Spleen (tissue), 11 donors: Measurements from ENCODE around the gene PSME3IP1. TPM values are rescaled to one million over a fixed set of nuclear protein-coding genes. Genes with fewer than 3 reads are reported as not detected.

ENCODE experiments used
- DNase-seq: peaks from one replicate; pipeline ENCODE4 v3.0.0-alpha.2; 2020
- H3K27ac ChIP-seq, 8 donors: fragments of 200-600 bp; sonication (generic) in 7 of 8; 1 replicate in 4 of 8; 2 replicates in 4 of 8; pipeline versions ENCODE4 v1.5.0 to v1.8.0; 2016 to 2021; ENCODE audit warnings: inconsistent platforms in 4 of 8, mild to moderate bottlenecking in 4 of 8, moderate library complexity in 1 of 8
- H3K27me3 ChIP-seq, 7 donors: fragments of 200-600 bp; sonication (generic) in 6 of 7; replicated peaks in 1 of 7; 1 replicate in 4 of 7; 2 replicates in 3 of 7; pipeline versions ENCODE4 v1.5.0 to v1.8.0; 2016 to 2021; ENCODE audit warnings: inconsistent platforms in 3 of 7, mild to moderate bottlenecking in 1 of 7
- H3K36me3 ChIP-seq, 6 donors: fragments of 200-600 bp; sonication (generic) in 5 of 6; 1 replicate in 4 of 6; 2 replicates in 2 of 6; pipeline versions ENCODE4 v1.5.0 to v1.8.0; 2016 to 2021; ENCODE audit warnings: inconsistent platforms in 2 of 6
- H3K4me1 ChIP-seq, 6 donors: fragments of 200-600 bp; sonication (generic) in 5 of 6; 1 replicate in 3 of 6; 2 replicates in 3 of 6; pipeline versions ENCODE4 v1.5.0 to v1.8.0; 2016 to 2021; ENCODE audit warnings: inconsistent platforms in 3 of 6
- H3K4me3 ChIP-seq, 8 donors: fragments of 200-600 bp; sonication (generic) in 7 of 8; 1 replicate in 4 of 8; 2 replicates in 4 of 8; pipeline versions ENCODE4 v1.5.0 to v1.8.0; 2016 to 2021; ENCODE audit warnings: inconsistent platforms in 4 of 8, mild to moderate bottlenecking in 4 of 8, moderate library complexity in 2 of 8
- H3K9me3 ChIP-seq, 8 donors: fragments of 200-600 bp; sonication (generic) in 7 of 8; 1 replicate in 4 of 8; 2 replicates in 4 of 8; pipeline versions ENCODE4 v1.5.0 to v1.8.0; 2016 to 2021; ENCODE audit warnings: inconsistent platforms in 4 of 8
- POLR2A ChIP-seq, 3 donors: fragments of 450-650 bp; IDR thresholded peaks; one replicate each; pipeline ENCODE4 v1.5.1; 2017; ENCODE audit warnings: antibody characterized with exemption in 3 of 3, mild to moderate bottlenecking in 1 of 3
- POLR2AphosphoS5 ChIP-seq, 3 donors: sonication (generic); formaldehyde crosslinking; IDR thresholded peaks; one replicate each; pipeline ENCODE4 v1.5.1; 2017; ENCODE audit warnings: antibody characterized with exemption in 3 of 3
- WGBS, 5 donors: extraction: QIAGEN DNeasy Blood & Tissue Kit in 3 of 5; methylation state at CpG; one replicate each; pipeline versions ENCODE4 v1.1.5 to v1.1.7; 2013 to 2018; 5-methylcytosine and 5-hydroxymethylcytosine counted together
- intact Hi-C: fragments of 100-400 bp; cut with DNase I; formaldehyde crosslinking; loops from one replicate; pipeline ENCODE4 v1.15.0; 2023; ENCODE audit warnings: low total_unique reads
- polyA plus RNA-seq, 3 donors: library from polyadenylated mRNA; stranded (reverse); fragments of 200-250 nt; gene quantifications; one replicate each; pipeline ENCODE4 v1.2.1, GENCODE V29; 2013
- total RNA-seq, 7 donors: library from RNA; depleted of rRNA in 3 of 7; stranded (reverse); fragments of >200 nt in 3 of 7; fragmentation: NEBNext Ultra II Directional in 4 of 7; extraction: Animal tissue kit (Norgen Biotek cat#: 25700) in 4 of 7; gene quantifications; one replicate each; pipeline versions ENCODE4 v1.1.0 to v1.2.1, GENCODE V29; 2016 to 2021
- TF ChIP-seq, protein P1 (sequence below), 11 experiments: fragments of 200-600 bp in 7 of 11; fragments of 450-650 bp in 4 of 11; sonication (generic) in 4 of 11; IDR thresholded peaks in 8 of 11; conservative IDR thresholded peaks in 3 of 11; 1 replicate in 7 of 11; 2 replicates in 4 of 11; pipeline versions ENCODE4 v1.4.0 to v1.8.0; 2016 to 2021; ENCODE audit warnings: antibody characterized with exemption in 11 of 11, inconsistent platforms in 4 of 11, mild to moderate bottlenecking in 1 of 11
- donor health status: healthy with polysubstance abuse.
- donor health status: DM: no; HTN: no; CAD: no; lungs with moderate emphysema.
- donor health status: DM: no; HTN: no; CAD: no.
- donor health status: Bipolar disorder and iron deficiency.
- donor health status: healthy.
- donor health status: DM: no; HTN: no; CAD: no.
- donor health status: DM: yes; HTN: yes; CAD: no.

Gene PSME3IP1
- total and polyA plus RNA-seq, 10 donors: 64.6 to 128 (median 96.0) TPM

DNA sequence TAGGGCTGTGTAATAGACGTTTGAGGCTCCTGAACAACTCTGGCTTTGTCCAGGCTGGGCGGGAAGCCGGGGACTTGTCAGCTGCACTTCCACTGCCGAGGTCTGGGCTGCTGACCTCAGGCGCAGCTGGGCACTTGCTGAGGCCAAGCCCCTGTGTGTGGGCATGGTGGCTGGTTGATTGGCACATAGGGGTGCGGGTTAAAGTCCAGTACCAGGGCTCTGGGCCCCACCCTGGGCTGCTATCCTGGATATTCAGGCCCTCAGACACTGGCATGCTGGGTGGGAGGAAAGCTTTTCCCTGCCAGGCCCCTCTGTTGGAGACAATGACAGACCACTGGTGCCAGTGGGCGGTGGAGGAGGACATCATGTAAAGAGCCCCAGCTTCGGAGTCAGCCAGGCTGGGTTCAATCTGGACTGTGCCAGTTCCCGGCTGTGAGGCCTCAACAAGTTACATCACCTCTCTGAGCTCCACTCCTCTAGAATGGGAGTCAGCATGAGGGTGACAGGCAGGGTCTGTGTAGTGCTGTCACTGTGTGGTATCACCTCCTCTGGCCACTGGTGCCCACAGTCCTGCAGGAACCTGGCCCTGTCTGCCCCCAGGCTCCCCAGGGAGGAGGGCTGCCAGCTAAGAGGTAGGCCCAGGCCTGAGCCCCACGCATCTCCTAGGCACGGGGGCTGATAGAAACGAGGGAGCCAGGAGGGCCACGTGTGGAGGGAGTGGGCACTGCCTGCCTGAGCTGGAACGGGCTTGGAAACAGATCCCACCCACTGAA is 42.5 kb downstream of the PSME3IP1 start:
- Histone ChIP-seq H3K36me3 (peaks cover 0 to 30% (median 0%) of the 10 kb centered on the region in 6 donors), H3K27me3 (no peaks in the 10 kb centered on the region), H3K9me3 (no peaks in the 10 kb centered on the region), H3K4me3 (no peak overlapping the region), H3K4me1 (peaks cover 37 to 93% (median 77%) of the 10 kb centered on the region in 6 donors), H3K27ac (peak overlapping the region in 4 of 8 donors; percentile 6 to 77 (median 40))
- no peak for DNase-seq
- intact Hi-C loops: no loop called here
- no peak for TF ChIP-seq POLR2A (IDR thresholded peaks at IDR 0.05)
- TF ChIP-seq POLR2AphosphoS5 (IDR thresholded peaks at IDR 0.05): peak in 1 of 3 donors; percentile 16
- TF ChIP-seq, protein P1, sequence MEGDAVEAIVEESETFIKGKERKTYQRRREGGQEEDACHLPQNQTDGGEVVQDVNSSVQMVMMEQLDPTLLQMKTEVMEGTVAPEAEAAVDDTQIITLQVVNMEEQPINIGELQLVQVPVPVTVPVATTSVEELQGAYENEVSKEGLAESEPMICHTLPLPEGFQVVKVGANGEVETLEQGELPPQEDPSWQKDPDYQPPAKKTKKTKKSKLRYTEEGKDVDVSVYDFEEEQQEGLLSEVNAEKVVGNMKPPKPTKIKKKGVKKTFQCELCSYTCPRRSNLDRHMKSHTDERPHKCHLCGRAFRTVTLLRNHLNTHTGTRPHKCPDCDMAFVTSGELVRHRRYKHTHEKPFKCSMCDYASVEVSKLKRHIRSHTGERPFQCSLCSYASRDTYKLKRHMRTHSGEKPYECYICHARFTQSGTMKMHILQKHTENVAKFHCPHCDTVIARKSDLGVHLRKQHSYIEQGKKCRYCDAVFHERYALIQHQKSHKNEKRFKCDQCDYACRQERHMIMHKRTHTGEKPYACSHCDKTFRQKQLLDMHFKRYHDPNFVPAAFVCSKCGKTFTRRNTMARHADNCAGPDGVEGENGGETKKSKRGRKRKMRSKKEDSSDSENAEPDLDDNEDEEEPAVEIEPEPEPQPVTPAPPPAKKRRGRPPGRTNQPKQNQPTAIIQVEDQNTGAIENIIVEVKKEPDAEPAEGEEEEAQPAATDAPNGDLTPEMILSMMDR (IDR thresholded peaks at IDR 0.05 in 8 of 11, conservative IDR thresholded peaks at IDR 0.05 in 3 of 11): no peak
- 79 to 90% (median 85%) methylated on average over 13 to 14 of the region's 14 CpGs for WGBS, 5 donors

DNA sequence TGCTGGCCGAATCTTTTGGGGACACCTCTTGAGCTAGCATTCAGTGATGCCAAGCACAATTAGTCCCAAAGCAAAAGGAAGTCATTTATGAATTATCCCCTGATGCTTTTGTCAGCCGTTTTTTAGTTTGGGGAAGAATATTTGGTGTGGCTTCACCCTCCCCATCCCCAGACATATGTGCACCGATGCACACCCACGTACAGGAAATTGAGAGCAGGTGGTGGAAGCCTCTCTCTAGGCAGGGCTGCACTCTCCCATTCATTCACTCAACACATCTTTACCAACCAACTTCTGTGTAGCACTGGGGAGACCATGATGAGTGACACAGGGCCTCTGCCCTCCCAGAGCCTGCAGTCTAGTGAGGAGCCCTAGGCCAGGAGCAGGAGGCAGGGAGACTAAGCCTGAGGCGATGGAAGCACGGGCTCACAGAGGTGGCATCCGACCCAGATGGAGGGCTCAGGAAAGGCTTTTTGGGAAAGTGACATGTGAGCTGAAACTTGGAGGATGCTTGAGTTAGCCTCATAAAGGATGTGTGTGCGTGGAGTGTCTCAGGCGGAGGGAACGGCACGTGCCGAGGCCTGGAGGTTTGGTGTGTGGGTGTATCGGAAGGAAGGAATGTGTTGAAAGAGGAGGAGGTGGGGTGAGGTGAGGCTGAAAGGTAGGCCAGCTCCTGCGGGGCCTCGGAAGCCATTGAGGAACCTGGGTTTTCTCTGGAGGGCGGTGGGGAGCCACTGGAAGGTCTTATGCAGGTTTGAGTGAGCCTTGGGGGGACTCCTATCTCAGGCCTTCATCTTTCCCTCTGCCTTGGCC is 43.8 kb downstream of the PSME3IP1 start:
- DNase-seq: no peak
- Histone ChIP-seq H3K36me3 (peaks cover 0 to 32% (median 0%) of the 10 kb centered on the region in 6 donors), H3K27ac (peak overlapping the region in 6 of 8 donors; percentile 6 to 77 (median 40)), H3K4me3 (peak overlapping the region in 1 of 8 donors; percentile 1), H3K4me1 (peaks cover 25 to 87% (median 65%) of the 10 kb centered on the region in 6 donors), H3K27me3 (no peaks in the 10 kb centered on the region), H3K9me3 (no peaks in the 10 kb centered on the region)
- no peak for TF ChIP-seq POLR2A (IDR thresholded peaks at IDR 0.05)
- TF ChIP-seq, protein P1 (IDR thresholded peaks at IDR 0.05 in 8 of 11, conservative IDR thresholded peaks at IDR 0.05 in 3 of 11): no peak
- TF ChIP-seq POLR2AphosphoS5 (IDR thresholded peaks at IDR 0.05): peak in 1 of 3 donors; percentile 19
- 51 to 64% (median 52%) methylated on average over 16 of the region's 16 CpGs for WGBS, 5 donors
- intact Hi-C loops: no loop called here

DNA sequence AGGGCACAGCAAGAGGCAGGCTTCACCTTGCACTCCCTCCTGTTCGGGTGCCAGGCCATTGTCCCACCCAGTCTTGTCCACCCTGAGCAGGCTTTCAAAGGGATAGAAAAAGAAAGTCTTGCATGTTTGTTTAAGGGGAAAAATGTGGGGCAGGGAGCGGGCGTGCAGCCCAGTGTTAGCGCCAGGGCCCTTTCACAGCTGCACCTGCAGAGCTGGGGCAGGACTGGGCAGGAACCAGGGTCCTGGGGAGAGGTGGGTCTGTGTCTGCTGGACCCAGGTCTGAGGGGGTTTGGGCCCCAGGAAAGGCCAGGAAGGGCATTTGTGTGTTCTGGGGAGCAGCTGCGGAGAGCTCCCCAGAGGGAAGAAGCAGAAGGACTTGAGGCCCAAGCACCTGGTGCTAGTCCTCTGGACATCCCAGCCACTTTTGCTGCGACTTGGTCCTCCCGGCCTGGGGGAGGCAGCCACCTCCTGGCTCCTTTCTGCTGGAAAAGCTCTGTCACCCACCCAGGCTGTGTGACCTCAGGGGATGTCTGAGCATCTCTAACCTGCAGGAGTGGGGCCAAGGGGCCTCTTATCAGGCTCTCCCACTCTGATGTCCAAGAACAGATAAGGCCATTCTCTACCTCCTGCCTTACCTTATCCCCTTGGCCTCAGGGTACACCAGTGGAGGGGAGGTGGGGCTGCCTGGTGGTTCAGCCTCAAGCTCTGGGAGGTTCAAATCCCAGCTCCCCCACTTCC is 44.7 kb downstream of the PSME3IP1 start:
- H3K27ac ChIP-seq: peak overlapping the region in 5 of 8 donors; percentile 12 to 77 (median 42)
- H3K4me3 ChIP-seq: peak overlapping the region in 1 of 8 donors; percentile 1
- WGBS, 5 donors: 88 to 95% (median 89%) methylated on average over 5 to 7 of the region's 7 CpGs
- peaks cover 25 to 84% (median 56%) of the 10 kb centered on the region in 6 donors for H3K4me1 ChIP-seq
- DNase-seq: no peak
- peaks cover 0 to 37% (median 0%) of the 10 kb centered on the region in 6 donors for H3K36me3 ChIP-seq
- intact Hi-C loops: no loop called here
- no peaks in the 10 kb centered on the region for H3K27me3 ChIP-seq
- TF ChIP-seq POLR2AphosphoS5 (IDR thresholded peaks at IDR 0.05) (no peak), POLR2A (IDR thresholded peaks at IDR 0.05) (no peak)
- TF ChIP-seq, protein P1 (IDR thresholded peaks at IDR 0.05 in 8 of 11, conservative IDR thresholded peaks at IDR 0.05 in 3 of 11): no peak
- no peaks in the 10 kb centered on the region for H3K9me3 ChIP-seq
